Measurements from ENCODE around the gene DOCK1.

- TF ChIP-seq CTCF (IDR thresholded peaks at IDR 0.05) (no peak), EZH2 (IDR thresholded peaks at IDR 0.05) (no peak), EZH2phosphoT487 (IDR thresholded peaks at IDR 0.05) (no peak)
Measured at GRCh38 chr10:127275272-127275671, 370.0 kb downstream of the DOCK1 start.
